Measurements from ENCODE around the gene ZNF407. TPM values are rescaled to one million over a fixed set of nuclear protein-coding genes. Genes with fewer than 3 reads are reported as not detected.
A peak's percentile ranks its signal among the peaks of the same experiment; 100 is the strongest.

ZNF407 gene
- total RNA-seq, 1 donor from 2014 or later: 14.2 TPM

GRCh38 chr18:75105551-75106254 is 508.0 kb downstream of the ZNF407 start:
- TF ChIP-seq CTCF (IDR thresholded peaks at IDR 0.05): no peak
- no peaks in the 10 kb centered on the region for H3K27me3 Mint-ChIP-seq (ENCODE audit: unreplicated experiment)
- peaks cover 4% of the 10 kb centered on the region for H3K9me3 Mint-ChIP-seq (ENCODE audit: unreplicated experiment)
- H3K27ac Mint-ChIP-seq (ENCODE audit: unreplicated experiment): no peak overlapping the region
- peak; percentile 79 for DNase-seq (ENCODE audit: extremely low spot score, unreplicated experiment)
- H3K4me3 Mint-ChIP-seq (ENCODE audit: unreplicated experiment): no peak overlapping the region
- no peaks in the 10 kb centered on the region for H3K4me1 Mint-ChIP-seq (ENCODE audit: unreplicated experiment)
- H3K36me3 Mint-ChIP-seq (ENCODE audit: unreplicated experiment): no peaks in the 10 kb centered on the region

GRCh38 chr18:75106746-75107145 is 509.1 kb downstream of the ZNF407 start:
- Mint-ChIP-seq H3K27me3 (ENCODE audit: unreplicated experiment) (no peaks in the 10 kb centered on the region), H3K36me3 (ENCODE audit: unreplicated experiment) (no peaks in the 10 kb centered on the region), H3K4me3 (ENCODE audit: unreplicated experiment) (no peak overlapping the region), H3K27ac (ENCODE audit: unreplicated experiment) (no peak overlapping the region), H3K9me3 (ENCODE audit: unreplicated experiment) (peaks cover under 1% of the 10 kb centered on the region), H3K4me1 (ENCODE audit: unreplicated experiment) (no peaks in the 10 kb centered on the region)
- DNase-seq (ENCODE audit: extremely low spot score, unreplicated experiment): peak; percentile 80
- TF ChIP-seq CTCF (IDR thresholded peaks at IDR 0.05): no peak

GRCh38 chr18:75107196-75107930 is 509.7 kb downstream of the ZNF407 start:
- no peak overlapping the region for H3K27ac Mint-ChIP-seq (ENCODE audit: unreplicated experiment)
- peak; percentile 60 for DNase-seq (ENCODE audit: extremely low spot score, unreplicated experiment)
- TF ChIP-seq CTCF (IDR thresholded peaks at IDR 0.05): no peak
- H3K4me3 Mint-ChIP-seq (ENCODE audit: unreplicated experiment): no peak overlapping the region
- no peaks in the 10 kb centered on the region for H3K36me3 Mint-ChIP-seq (ENCODE audit: unreplicated experiment)
- H3K27me3 Mint-ChIP-seq (ENCODE audit: unreplicated experiment): no peaks in the 10 kb centered on the region
- no peaks in the 10 kb centered on the region for H3K4me1 Mint-ChIP-seq (ENCODE audit: unreplicated experiment)
- no peaks in the 10 kb centered on the region for H3K9me3 Mint-ChIP-seq (ENCODE audit: unreplicated experiment)

GRCh38 chr18:75107931-75108276 is 510.2 kb downstream of the ZNF407 start:
- no peak for TF ChIP-seq CTCF (IDR thresholded peaks at IDR 0.05)
- Mint-ChIP-seq H3K27me3 (ENCODE audit: unreplicated experiment) (no peaks in the 10 kb centered on the region), H3K27ac (ENCODE audit: unreplicated experiment) (no peak overlapping the region), H3K4me1 (ENCODE audit: unreplicated experiment) (no peaks in the 10 kb centered on the region), H3K9me3 (ENCODE audit: unreplicated experiment) (no peaks in the 10 kb centered on the region), H3K4me3 (ENCODE audit: unreplicated experiment) (no peak overlapping the region), H3K36me3 (ENCODE audit: unreplicated experiment) (no peaks in the 10 kb centered on the region)
- peak; percentile 57 for DNase-seq (ENCODE audit: extremely low spot score, unreplicated experiment)

GRCh38 chr18:75108579-75109318 is 511.1 kb downstream of the ZNF407 start:
- no peak for TF ChIP-seq CTCF (IDR thresholded peaks at IDR 0.05)
- peak; percentile 74 for DNase-seq (ENCODE audit: extremely low spot score, unreplicated experiment)
- Mint-ChIP-seq H3K27me3 (ENCODE audit: unreplicated experiment) (no peaks in the 10 kb centered on the region), H3K36me3 (ENCODE audit: unreplicated experiment) (no peaks in the 10 kb centered on the region), H3K27ac (ENCODE audit: unreplicated experiment) (no peak overlapping the region), H3K4me1 (ENCODE audit: unreplicated experiment) (no peaks in the 10 kb centered on the region), H3K4me3 (ENCODE audit: unreplicated experiment) (no peak overlapping the region), H3K9me3 (ENCODE audit: unreplicated experiment) (no peaks in the 10 kb centered on the region)
